SK-N-SH (cell line): ENCODE measurements around the gene PRKX. TPM values are rescaled to one million over a fixed set of nuclear protein-coding genes. Genes with fewer than 3 reads are reported as not detected.

Experiments
- CTCF ChIA-PET: fragments of 300-600, 350-600 bp; formaldehyde crosslinking; extraction: SDS; loops from one replicate; lab custom pipeline; 2021; lab: Yijun Ruan, JAX
- POLR2A ChIA-PET: fragments of 350-600 bp; sonication (Branson Sonifier 250); formaldehyde crosslinking; extraction: SDS; loops from one replicate; lab custom pipeline; 2020; ENCODE audit warnings: antibody characterized with exemption, inconsistent platforms; lab: Yijun Ruan, JAX
- DNase-seq: peaks from one replicate; pipeline ENCODE4 v3.0.0; 2012
- H2AFZ ChIP-seq: fragments of 200-600 bp; sonication (generic); 2 replicates; pipeline ENCODE4 v1.8.1; 2016; ENCODE audit warnings: antibody characterized with exemption, mild to moderate bottlenecking, low read depth
- H3F3A ChIP-seq: fragments of 200-600 bp; sonication (generic); replicated peaks from 2 replicates; pipeline ENCODE3; 2016; ENCODE audit warnings: antibody characterized with exemption, mild to moderate bottlenecking; ENCODE audit not compliant: insufficient read depth
- H3K27ac ChIP-seq, 2 experiments: fragments of 200-500 bp in 1 of 2; fragments of 200-600 bp in 1 of 2; sonication (Bioruptor generic) in 1 of 2; sonication (generic), shearing (Covaris generic) in 1 of 2; 2 replicates each; pipeline versions ENCODE4 v1.5.1 to v1.6.1; 2014 to 2016; ENCODE audit warnings: low read depth in 2 of 2, inconsistent platforms in 1 of 2, low read length in 1 of 2, mild to moderate bottlenecking in 1 of 2, mixed read lengths in 1 of 2
- H3K27me3 ChIP-seq: fragments of 200-600 bp; sonication (generic), shearing (Covaris generic); 2 replicates; pipeline ENCODE4 v1.6.1; 2016; ENCODE audit warnings: mixed run types; ENCODE audit not compliant: insufficient read depth
- H3K36me3 ChIP-seq, 2 experiments: fragments of 200-500 bp in 1 of 2; fragments of 200-600 bp in 1 of 2; sonication (Bioruptor generic) in 1 of 2; sonication (generic) in 1 of 2; replicated peaks in 1 of 2; 2 replicates each; pipeline versions ENCODE3 to v1.5.1; 2014 to 2016; ENCODE audit warnings: low read length in 1 of 2, mild to moderate bottlenecking in 1 of 2; ENCODE audit not compliant: insufficient read depth in 2 of 2, control insufficient read depth in 1 of 2
- H3K4me1 ChIP-seq, 2 experiments: fragments of 200-500 bp in 1 of 2; fragments of 200-600 bp in 1 of 2; sonication (Bioruptor generic) in 1 of 2; sonication (generic), shearing (Covaris generic) in 1 of 2; 2 replicates each; pipeline versions ENCODE4 v1.5.1 to v1.6.1; 2014 to 2016; ENCODE audit warnings: low read depth in 1 of 2, low read length in 1 of 2, mixed run types in 1 of 2; ENCODE audit not compliant: insufficient read depth in 2 of 2, control insufficient read depth in 1 of 2
- H3K4me2 ChIP-seq: fragments of 200-600 bp; sonication (generic), shearing (Covaris generic); 2 replicates; pipeline ENCODE4 v1.6.1; 2017; ENCODE audit warnings: mixed run types
- H3K4me3 ChIP-seq, 2 experiments: fragments of 200-500 bp in 1 of 2; fragments of 200-600 bp in 1 of 2; sonication (Bioruptor generic) in 1 of 2; sonication (generic), shearing (Covaris generic) in 1 of 2; 2 replicates each; pipeline versions ENCODE4 v1.5.1 to v1.8.1; 2014 to 2016; ENCODE audit warnings: low read depth in 2 of 2, inconsistent platforms in 1 of 2, low read length in 1 of 2, mild to moderate bottlenecking in 1 of 2, mixed read lengths in 1 of 2, moderate library complexity in 1 of 2
- H3K79me2 ChIP-seq: fragments of 200-600 bp; sonication (generic); 2 replicates; pipeline ENCODE4 v1.8.1; 2017; ENCODE audit warnings: mild to moderate bottlenecking; ENCODE audit not compliant: insufficient read depth
- H3K9ac ChIP-seq: fragments of 200-600 bp; sonication (generic); 2 replicates; pipeline ENCODE4 v1.6.1; 2017; ENCODE audit warnings: mixed run types
- H3K9me2 ChIP-seq: fragments of 200-600 bp; sonication (generic); 2 replicates; pipeline ENCODE4 v1.6.1; 2017; ENCODE audit warnings: mixed run types
- H3K9me3 ChIP-seq: fragments of 200-600 bp; sonication (generic); 2 replicates; pipeline ENCODE4 v1.6.1; 2017; ENCODE audit warnings: mixed run types, mild to moderate bottlenecking, moderate library complexity
- H4K20me1 ChIP-seq: fragments of 200-600 bp; sonication (generic); 2 replicates; pipeline ENCODE4 v1.6.1; 2017; ENCODE audit warnings: mild to moderate bottlenecking, mixed run types; ENCODE audit not compliant: insufficient read depth
- CHD2 ChIP-seq: fragments of 150-350 bp; IDR thresholded peaks from 2 replicates; pipeline ENCODE4 v1.6.1; 2018; ENCODE audit warnings: low read length; ENCODE audit not compliant: partially characterized antibody
- CTCF ChIP-seq: fragments of 200-600 bp; sonication (generic); IDR thresholded peaks from 2 replicates; pipeline ENCODE4 v1.6.1; 2017; ENCODE audit warnings: antibody characterized with exemption, mild to moderate bottlenecking, moderate library complexity
- ELF1 ChIP-seq: IDR thresholded peaks from 2 replicates; pipeline ENCODE4 v1.4.0; 2012
- FOXJ3 ChIP-seq: sonication (generic); formaldehyde crosslinking; IDR thresholded peaks from 2 replicates; pipeline ENCODE4 v1.5.1; 2020; ENCODE audit warnings: mild to moderate bottlenecking, missing genetic modification reagents
- JUND ChIP-seq: IDR thresholded peaks from 2 replicates; pipeline ENCODE4 v1.4.0; 2012
- MXI1 ChIP-seq: IDR thresholded peaks from 2 replicates; pipeline ENCODE4 v1.6.1; 2012; ENCODE audit warnings: mild to moderate bottlenecking, low read depth, low read length, improper control_type of control experiment
- POLR2AphosphoS5 ChIP-seq: IDR thresholded peaks from 2 replicates; pipeline ENCODE4 v1.6.1; 2012; ENCODE audit warnings: low read depth, low read length
- RAD21 ChIP-seq: IDR thresholded peaks from 2 replicates; pipeline ENCODE4 v1.6.1; 2012; ENCODE audit warnings: mild to moderate bottlenecking, low read length
- RXRA ChIP-seq: IDR thresholded peaks from 2 replicates; pipeline ENCODE4 v1.4.0; 2012; ENCODE audit warnings: low read depth, mild to moderate bottlenecking, borderline replicate concordance
- TEAD4 ChIP-seq: IDR thresholded peaks from 2 replicates; pipeline ENCODE4 v1.4.0; 2012; ENCODE audit warnings: mild to moderate bottlenecking, borderline replicate concordance; ENCODE audit not compliant: insufficient read depth
- USF1 ChIP-seq: IDR thresholded peaks from 2 replicates; pipeline ENCODE4 v1.4.0; 2012; ENCODE audit warnings: low read depth, borderline replicate concordance
- USF2 ChIP-seq: fragments of 150-350 bp; IDR thresholded peaks from 2 replicates; pipeline ENCODE4 v1.6.1; 2017; ENCODE audit warnings: antibody characterized with exemption, low read length, low read depth, borderline replicate concordance
- ZBTB33 ChIP-seq: IDR thresholded peaks from 2 replicates; pipeline ENCODE4 v1.4.0; 2012; ENCODE audit warnings: low read depth, borderline replicate concordance
- WGBS: methylation state at CpG from one replicate; pipeline ENCODE4 v1.1.6; 2017; ENCODE audit warnings: low lambda C conversion rate; 5-methylcytosine and 5-hydroxymethylcytosine counted together
- polyA plus RNA-seq, 3 experiments: library from polyadenylated mRNA; depleted of rRNA; stranded (reverse); fragments of >200 nt; gene quantifications; 2 replicates each; pipeline ENCODE4 v1.2.3, GENCODE V29; 2012

Gene PRKX
- polyA plus RNA-seq, 1 of the 3 experiments (the other 2 are of a cell fraction) = 6.5 TPM

- no peak overlapping the region for H3K4me2 ChIP-seq
- no peaks in the 10 kb centered on the region for H3K79me2 ChIP-seq
- WGBS = 9% methylated on average over 5 of the region's 5 CpGs
- H3K27me3 ChIP-seq = no peaks in the 10 kb centered on the region
- no peak overlapping the region for H2AFZ ChIP-seq
- no peaks in the 10 kb centered on the region for H3K9me2 ChIP-seq
- ChIA-PET CTCF (no interaction called here), POLR2A (no interaction called here)
- no peak overlapping the region for H3K4me3 ChIP-seq
- no peak overlapping the region for H3K27ac ChIP-seq
- no peak overlapping the region for H3K9ac ChIP-seq
- H3F3A ChIP-seq = no peaks in the 10 kb centered on the region
- no peak for DNase-seq
- no peaks in the 10 kb centered on the region for H4K20me1 ChIP-seq
- H3K36me3 ChIP-seq = no peaks in the 10 kb centered on the region
- no peaks in the 10 kb centered on the region for H3K4me1 ChIP-seq
- H3K9me3 ChIP-seq = no peaks in the 10 kb centered on the region
- TF ChIP-seq ZBTB33 (no peak), CTCF (no peak), RAD21 (no peak), JUND (no peak), USF2 (no peak), RXRA (no peak), CHD2 (no peak), POLR2AphosphoS5 (no peak), FOXJ3 (no peak), TEAD4 (no peak), USF1 (no peak), ELF1 (no peak), MXI1 (no peak)
- TF ChIP-seq, all 33 proteins: peak for 0
These were observed 44.1 kb upstream of the PRKX start for GRCh38 chrX:3757510-3758025.
